Hepatocyte (in vitro differentiated cells): ENCODE data around the gene SP2. TPM values are rescaled to one million over a fixed set of nuclear protein-coding genes. Genes with fewer than 3 reads are reported as not detected.

Source experiments
- DNase-seq: peaks from one replicate; pipeline ENCODE4 v3.0.0-alpha.2; 2016; ENCODE audit warnings: low spot score
- H2AFZ ChIP-seq: fragments of 200-600 bp; sonication (generic); 2 replicates; pipeline ENCODE4 v1.6.0; 2016; ENCODE audit warnings: antibody characterized with exemption, mild to moderate bottlenecking
- H3K27ac ChIP-seq: fragments of 200-600 bp; sonication (generic); 2 replicates; pipeline ENCODE4 v1.5.1; 2016; ENCODE audit warnings: mild to moderate bottlenecking
- H3K27me3 ChIP-seq: fragments of 200-600 bp; sonication (generic); 2 replicates; pipeline ENCODE4 v1.6.1; 2016
- H3K36me3 ChIP-seq: fragments of 200-600 bp; sonication (generic); replicated peaks from 2 replicates; pipeline ENCODE4 v1.5.1; 2016; ENCODE audit warnings: low read depth; ENCODE audit not compliant: insufficient read depth
- H3K4me1 ChIP-seq: fragments of 200-600 bp; sonication (generic); 2 replicates; pipeline ENCODE4 v1.5.1; 2016; ENCODE audit warnings: mild to moderate bottlenecking, moderate library complexity; ENCODE audit not compliant: insufficient read depth
- H3K4me2 ChIP-seq: fragments of 200-600 bp; sonication (generic); 2 replicates; pipeline ENCODE4 v1.6.0; 2016
- H3K4me3 ChIP-seq: fragments of 200-600 bp; sonication (generic); 2 replicates; pipeline ENCODE4 v1.5.1; 2016; ENCODE audit warnings: mild to moderate bottlenecking
- H3K79me2 ChIP-seq: fragments of 200-600 bp; sonication (generic); 2 replicates; pipeline ENCODE4 v1.6.0; 2017; ENCODE audit warnings: mild to moderate bottlenecking
- H3K9me2 ChIP-seq: fragments of 200-600 bp; sonication (generic); replicated peaks from 2 replicates; pipeline ENCODE4 v1.6.0; 2017; ENCODE audit warnings: mild to moderate bottlenecking; ENCODE audit not compliant: insufficient read depth
- H3K9me3 ChIP-seq: fragments of 200-600 bp; sonication (generic); 2 replicates; pipeline ENCODE4 v1.5.1; 2016; ENCODE audit warnings: low read depth, mild to moderate bottlenecking
- H4K20me1 ChIP-seq: fragments of 200-600 bp; sonication (generic); 2 replicates; pipeline ENCODE4 v1.6.0; 2016; ENCODE audit warnings: mild to moderate bottlenecking; ENCODE audit not compliant: insufficient read depth, poor library complexity, severe bottlenecking
- CTCF ChIP-seq: fragments of 200-600 bp; sonication (generic); IDR thresholded peaks from 2 replicates; pipeline ENCODE4 v1.5.1; 2016; ENCODE audit warnings: antibody characterized with exemption, mild to moderate bottlenecking; ENCODE audit not compliant: poor library complexity
- EZH2 ChIP-seq: fragments of 200-600 bp; sonication (generic); IDR thresholded peaks from 2 replicates; pipeline ENCODE4 v1.6.1; 2016; ENCODE audit warnings: antibody characterized with exemption, mild to moderate bottlenecking, borderline replicate concordance
- EZH2phosphoT487 ChIP-seq: fragments of 200-600 bp; sonication (generic); IDR thresholded peaks from one replicate; pipeline ENCODE4 v1.6.1; 2018; ENCODE audit warnings: antibody characterized with exemption, mild to moderate bottlenecking, low read depth, moderate library complexity; ENCODE audit not compliant: unreplicated experiment, severe bottlenecking
- WGBS: methylation state at CpG from one replicate; pipeline ENCODE4 v1.1.6; 2016; ENCODE audit warnings: low lambda C conversion rate; ENCODE audit errors: missing lambda C conversion rate; 5-methylcytosine and 5-hydroxymethylcytosine counted together
- polyA plus RNA-seq: library from polyadenylated mRNA; unstranded; fragments of >200 nt; fragmentation: Nextera tagmentation; extraction: Ambion mirVana; gene quantifications from 2 replicates; pipeline ENCODE4 v1.2.1, GENCODE V29; 2016
- total RNA-seq: library from RNA; depleted of rRNA; stranded (reverse); fragments of >200 nt; gene quantifications from 2 replicates; pipeline ENCODE4 v1.2.3, GENCODE V29; 2014

SP2 gene
- total and polyA plus RNA-seq, 2 experiments from 2014 or later, result 1.5 to 10.6 TPM

- H3K9me2 ChIP-seq, result no peaks in the 10 kb centered on the region
- H2AFZ ChIP-seq, result no peak overlapping the region
- H3K36me3 ChIP-seq, result no peaks in the 10 kb centered on the region
- no peaks in the 10 kb centered on the region for H3K79me2 ChIP-seq
- no peak overlapping the region for H3K4me2 ChIP-seq
- WGBS, result 84% methylated on average over 5 of the region's 5 CpGs
- H3K9me3 ChIP-seq, result no peaks in the 10 kb centered on the region
- H4K20me1 ChIP-seq, result no peaks in the 10 kb centered on the region
- TF ChIP-seq CTCF (no peak), EZH2phosphoT487 (no peak)
- no peaks in the 10 kb centered on the region for H3K27me3 ChIP-seq
- DNase-seq, result no peak
- peaks cover 50% of the 10 kb centered on the region for H3K4me1 ChIP-seq
- H3K27ac ChIP-seq, result peak overlapping the region; percentile 97
- H3K4me3 ChIP-seq, result no peak overlapping the region
Measured at GRCh38 chr17:47964856-47965255, 68.8 kb downstream of the SP2 start.

DNA sequence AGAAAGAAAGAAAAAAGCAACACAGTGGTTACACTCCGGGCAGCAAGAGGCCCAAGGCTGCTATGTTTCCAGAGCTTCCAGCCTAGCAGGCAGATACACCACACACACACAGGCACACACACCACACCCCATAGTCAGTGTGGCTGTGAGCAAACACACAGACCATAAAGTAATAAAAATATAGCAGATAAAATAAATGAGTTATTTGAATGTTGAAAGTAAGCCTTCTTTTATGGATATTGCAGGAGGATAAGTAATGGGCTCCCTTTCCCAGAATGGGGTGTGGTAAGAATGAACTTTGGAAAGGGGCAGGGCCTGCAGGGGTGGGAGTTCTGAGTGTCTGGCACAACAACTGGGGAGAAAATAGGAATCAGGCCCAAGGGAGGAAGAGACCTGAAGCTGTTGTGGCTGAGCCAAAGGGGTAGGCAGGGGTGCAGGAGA, 70.1 kb downstream of the SP2 start:
- DNase-seq, result peak; percentile 81
- peak overlapping the region; percentile 97 for H3K27ac ChIP-seq
- H3K4me1 ChIP-seq, result peaks cover 46% of the 10 kb centered on the region
- H3K36me3 ChIP-seq, result no peaks in the 10 kb centered on the region
- H3K9me2 ChIP-seq, result no peaks in the 10 kb centered on the region
- H3K79me2 ChIP-seq, result no peaks in the 10 kb centered on the region
- no peaks in the 10 kb centered on the region for H3K9me3 ChIP-seq
- no peak overlapping the region for H3K4me3 ChIP-seq
- no peaks in the 10 kb centered on the region for H4K20me1 ChIP-seq
- 27% methylated on average over 1 of the region's 1 CpG for WGBS
- no peak overlapping the region for H2AFZ ChIP-seq
- H3K27me3 ChIP-seq, result no peaks in the 10 kb centered on the region
- no peak for TF ChIP-seq EZH2phosphoT487
- no peak for TF ChIP-seq EZH2
- no peak for TF ChIP-seq CTCF
- H3K4me2 ChIP-seq, result peak overlapping the region; percentile 35

GRCh38 chr17:47967607-47968252, 71.7 kb downstream of the SP2 start:
- Histone ChIP-seq H3K4me2 (peak overlapping the region; percentile 35), H3K4me1 (peaks cover 52% of the 10 kb centered on the region), H3K36me3 (no peaks in the 10 kb centered on the region), H3K79me2 (peaks cover 16% of the 10 kb centered on the region), H3K9me3 (no peaks in the 10 kb centered on the region), H3K4me3 (no peak overlapping the region), H3K27me3 (no peaks in the 10 kb centered on the region), H4K20me1 (no peaks in the 10 kb centered on the region), H2AFZ (no peak overlapping the region), H3K9me2 (no peaks in the 10 kb centered on the region), H3K27ac (peak overlapping the region; percentile 86)
- no peak for TF ChIP-seq EZH2phosphoT487
- TF ChIP-seq EZH2, result no peak
- TF ChIP-seq CTCF, result no peak
- peak; percentile 54 for DNase-seq
- 43% methylated on average over 5 of the region's 5 CpGs for WGBS

DNA sequence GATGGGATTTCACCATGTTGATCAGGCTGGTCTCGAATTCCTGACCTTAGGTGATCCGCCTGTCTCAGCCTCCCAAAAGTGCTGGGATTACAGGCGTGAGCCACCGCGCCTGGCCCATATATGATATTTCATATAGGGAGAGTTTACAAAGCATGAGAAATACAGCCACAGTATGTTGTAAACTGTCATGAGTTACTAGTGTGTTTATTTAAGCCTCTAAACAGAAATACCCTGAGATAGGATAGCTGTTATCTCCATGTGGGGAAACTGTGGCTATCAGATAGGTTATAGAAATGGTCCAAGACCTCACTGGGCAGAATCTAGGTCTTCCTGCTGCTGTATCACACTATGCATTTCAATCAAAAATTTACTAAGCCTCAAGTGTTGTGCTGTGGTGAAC, 72.8 kb downstream of the SP2 start:
- Histone ChIP-seq H3K4me2 (no peak overlapping the region), H3K9me3 (no peaks in the 10 kb centered on the region), H3K36me3 (no peaks in the 10 kb centered on the region), H3K27ac (peak overlapping the region; percentile 86), H3K4me1 (peaks cover 52% of the 10 kb centered on the region), H3K9me2 (no peaks in the 10 kb centered on the region), H4K20me1 (no peaks in the 10 kb centered on the region), H2AFZ (no peak overlapping the region), H3K27me3 (no peaks in the 10 kb centered on the region), H3K79me2 (peaks cover 17% of the 10 kb centered on the region), H3K4me3 (no peak overlapping the region)
- no peak for DNase-seq
- TF ChIP-seq EZH2 (no peak), CTCF (no peak), EZH2phosphoT487 (no peak)
- WGBS, result 70% methylated on average over 5 of the region's 5 CpGs
